Measurements from ENCODE around the gene BCL11A. TPM values are rescaled to one million over a fixed set of nuclear protein-coding genes. Genes with fewer than 3 reads are reported as not detected.
A peak's percentile ranks its signal among the peaks of the same experiment; 100 is the strongest.

The BCL11A gene
- total RNA-seq, 1 experiment from 2014 or later: 91.4 TPM

GRCh38 chr2:60523963-60524362 lies 29.5 kb downstream of the BCL11A start:
- Mint-ChIP-seq H3K4me3 (no peak overlapping the region), H3K27me3 (ENCODE audit: low read depth) (no peaks in the 10 kb centered on the region), H3K9me3 (no peaks in the 10 kb centered on the region), H3K36me3 (ENCODE audit: insufficient read depth in 1 of 3, low read depth in 3 of 3) (peaks cover 7 to 31% (median 17%) of the 10 kb centered on the region in 3 experiments), H3K27ac (peak overlapping the region in 2 of 3 experiments; percentile 6 to 53; a peak in 2 of 7 replicates), H3K4me1 (peaks cover 86 to 89% of the 10 kb centered on the region in 2 experiments)
- Histone ChIP-seq H3K9me3 (ENCODE audit: control insufficient read depth, low read depth, low read length) (no peaks in the 10 kb centered on the region), H3K23me2 (ENCODE audit: insufficient read length, low read depth, low read length, poor library complexity, severe bottlenecking) (no peaks in the 10 kb centered on the region), H2BK5ac (ENCODE audit: insufficient read length, low read length) (no peak overlapping the region), H2BK20ac (ENCODE audit: low read depth, low read length, poor library complexity, severe bottlenecking) (no peak overlapping the region), H3K27ac (ENCODE audit: insufficient read length, low read depth, low read length) (no peak overlapping the region), H3K56ac (ENCODE audit: insufficient read length, low read depth, low read length) (no peak overlapping the region), H2AFZ (ENCODE audit: low read length) (no peak overlapping the region), H4K91ac (ENCODE audit: insufficient read length, low read depth, low read length) (no peak overlapping the region), H3K4me2 (ENCODE audit: insufficient read depth, insufficient read length, low read length) (no peak overlapping the region), H3K4ac (ENCODE audit: low read depth, low read length) (no peak overlapping the region), H2BK120ac (ENCODE audit: low read depth, low read length, poor library complexity, severe bottlenecking) (no peak overlapping the region), H3K79me2 (ENCODE audit: insufficient read depth, low read length) (peaks cover 7% of the 10 kb centered on the region; the same call in 1 of the 2 replicates), H2AK5ac (ENCODE audit: insufficient read length, low read length) (no peak overlapping the region), H3K9ac (ENCODE audit: extremely low read depth, insufficient read length, low read length) (no peak overlapping the region), H2BK12ac (ENCODE audit: insufficient read length, low read depth, low read length) (no peak overlapping the region), H3K27me3 (ENCODE audit: insufficient read depth, low read length) (no peaks in the 10 kb centered on the region), H3T11ph (ENCODE audit: low read length) (no peak overlapping the region), H4K20me1 (ENCODE audit: control insufficient read depth, insufficient read depth, insufficient read length) (no peaks in the 10 kb centered on the region), H3K79me1 (ENCODE audit: insufficient read depth, low read depth, low read length, poor library complexity, severe bottlenecking) (no peaks in the 10 kb centered on the region), H3K4me1 (ENCODE audit: insufficient read depth, low read length) (peaks cover 25% of the 10 kb centered on the region), H3K18ac (ENCODE audit: insufficient read length, low read depth, low read length) (no peak overlapping the region), H4K5ac (ENCODE audit: insufficient read length, low read depth, low read length) (no peak overlapping the region), H4K8ac (replicated peaks; ENCODE audit: insufficient read length, low read depth, low read length) (no peak overlapping the region), H3K14ac (ENCODE audit: insufficient read depth, low read length) (no peak overlapping the region), H3K23ac (ENCODE audit: insufficient read length, low read depth, low read length) (no peak overlapping the region), H2BK15ac (ENCODE audit: low read depth, low read length) (no peak overlapping the region)
- no peak for TF ChIP-seq CTCF (conservative IDR thresholded peaks at IDR 0.05)
- no CpG with 5 or more reads among the region's 6 CpGs for WGBS (ENCODE audit: extremely low coverage, insufficient read length, low lambda C conversion rate)
- no peak for DNase-seq
